ENCODE data around the gene R3HDML.

R3HDML gene

GRCh38 chr20:44361021-44361420 is 24.2 kb downstream of the R3HDML start:
- in situ Hi-C loops (cut with MboI; ENCODE audit: low sequenced_read_pairs): no loop called here

GRCh38 chr20:44362466-44362940 is 25.7 kb downstream of the R3HDML start:
- in situ Hi-C loops (cut with MboI; ENCODE audit: low sequenced_read_pairs): no loop called here

GRCh38 chr20:44364068-44364467 is 27.2 kb downstream of the R3HDML start:
- in situ Hi-C loops (cut with MboI; ENCODE audit: low sequenced_read_pairs): no loop called here

- in situ Hi-C loops (cut with MboI; ENCODE audit: low sequenced_read_pairs): no loop called here
Observed at GRCh38 chr20:44364780-44365179, 27.9 kb downstream of the R3HDML start.

GRCh38 chr20:44367746-44368145 is 30.9 kb downstream of the R3HDML start:
- in situ Hi-C loops (cut with MboI; ENCODE audit: low sequenced_read_pairs): no loop called here

DNA sequence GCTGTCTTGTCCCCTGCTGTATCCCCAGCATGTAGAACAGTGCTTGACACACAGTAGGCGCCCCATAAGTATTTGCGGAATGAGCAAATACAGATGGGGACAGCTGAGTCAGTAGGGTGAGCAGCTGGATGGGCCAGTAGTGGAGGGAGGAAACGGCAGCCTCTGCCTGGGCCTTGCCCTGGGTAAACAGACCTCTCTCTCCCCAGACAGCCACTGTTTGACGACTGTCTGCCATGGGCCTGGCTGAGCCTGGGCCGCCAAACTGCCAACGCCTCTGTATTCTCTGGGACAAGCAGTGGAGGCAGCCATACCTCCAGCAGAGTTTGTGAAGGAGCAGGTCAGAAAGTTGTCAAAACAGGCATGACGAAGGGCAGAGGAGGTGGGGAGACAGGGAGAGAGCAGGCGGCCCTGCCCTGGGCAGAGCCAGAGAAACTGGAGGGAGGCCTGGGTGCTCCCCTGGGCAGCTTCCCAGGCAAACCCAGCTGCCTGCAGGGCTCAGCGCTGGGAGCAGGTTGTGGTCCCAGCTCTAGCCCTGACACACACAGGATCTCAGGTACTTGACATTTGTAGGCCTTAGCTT is 33.9 kb downstream of the R3HDML start:
- in situ Hi-C loops (cut with MboI; ENCODE audit: low sequenced_read_pairs): no loop called here

- in situ Hi-C loops (cut with MboI; ENCODE audit: low sequenced_read_pairs): no loop called here
Observed at GRCh38 chr20:44382641-44383040, 45.8 kb downstream of the R3HDML start.

DNA sequence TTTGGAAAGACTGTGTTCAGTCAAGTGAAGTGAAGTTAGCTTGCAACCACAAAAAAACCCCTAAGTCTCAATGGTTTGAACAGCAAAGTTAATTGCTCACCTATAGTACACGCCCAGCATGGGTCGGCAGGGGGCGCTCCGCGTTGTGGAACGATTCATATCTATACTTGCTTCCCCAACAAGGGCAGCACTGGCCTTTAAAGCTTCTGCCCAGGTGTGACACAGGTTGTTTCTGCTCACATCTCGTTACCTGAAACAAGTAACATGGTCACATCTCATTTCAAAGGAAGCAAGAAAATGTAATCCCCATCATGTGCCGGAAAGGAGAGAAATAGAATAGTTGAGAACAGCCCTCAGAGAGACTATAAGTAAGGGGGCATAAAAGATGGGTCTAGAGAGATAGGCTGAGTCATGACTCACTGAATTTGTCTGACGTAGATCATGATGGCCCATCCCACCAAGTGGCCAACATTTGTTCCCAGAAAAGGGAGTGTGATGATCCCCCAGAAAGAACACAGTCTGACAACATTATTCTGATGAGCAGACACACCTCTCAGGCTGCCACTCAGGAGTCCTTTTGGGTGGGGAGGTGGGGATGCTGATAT is 47.7 kb downstream of the R3HDML start:
- in situ Hi-C loops (cut with MboI; ENCODE audit: low sequenced_read_pairs): no loop called here

GRCh38 chr20:44388466-44389023 is 51.7 kb downstream of the R3HDML start:
- in situ Hi-C loops (cut with MboI; ENCODE audit: low sequenced_read_pairs): no loop called here

GRCh38 chr20:44389871-44390270 is 53.0 kb downstream of the R3HDML start:
- in situ Hi-C loops (cut with MboI; ENCODE audit: low sequenced_read_pairs): no loop called here

GRCh38 chr20:44390280-44390679 is 53.4 kb downstream of the R3HDML start:
- in situ Hi-C loops (cut with MboI; ENCODE audit: low sequenced_read_pairs): no loop called here

GRCh38 chr20:44392088-44392775 is 55.4 kb downstream of the R3HDML start:
- in situ Hi-C loops (cut with MboI; ENCODE audit: low sequenced_read_pairs): no loop called here

- in situ Hi-C loops (cut with MboI; ENCODE audit: low sequenced_read_pairs): no loop called here
Observed at GRCh38 chr20:44392776-44393607, 56.1 kb downstream of the R3HDML start.

GRCh38 chr20:44393608-44394451 is 57.0 kb downstream of the R3HDML start:
- in situ Hi-C loops (cut with MboI; ENCODE audit: low sequenced_read_pairs): no loop called here

DNA sequence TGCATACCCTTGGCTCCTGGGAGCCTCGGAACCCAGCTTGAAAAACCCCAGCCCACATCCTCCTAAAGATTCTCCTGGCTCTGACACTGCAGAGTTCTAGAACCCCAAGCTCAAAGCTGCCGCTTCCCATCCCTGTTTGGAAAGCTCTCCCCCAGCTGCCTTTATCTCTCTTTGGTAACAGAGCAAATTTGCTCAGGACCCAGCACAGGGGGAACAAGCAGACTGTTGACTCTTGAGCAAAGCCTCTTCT is 57.5 kb downstream of the R3HDML start:
- in situ Hi-C loops (cut with MboI; ENCODE audit: low sequenced_read_pairs): no loop called here

GRCh38 chr20:44394702-44395460 is 58.0 kb downstream of the R3HDML start:
- in situ Hi-C loops (cut with MboI; ENCODE audit: low sequenced_read_pairs): no loop called here

GRCh38 chr20:44395461-44396340 is 58.9 kb downstream of the R3HDML start:
- in situ Hi-C loops (cut with MboI; ENCODE audit: low sequenced_read_pairs): no loop called here

DNA sequence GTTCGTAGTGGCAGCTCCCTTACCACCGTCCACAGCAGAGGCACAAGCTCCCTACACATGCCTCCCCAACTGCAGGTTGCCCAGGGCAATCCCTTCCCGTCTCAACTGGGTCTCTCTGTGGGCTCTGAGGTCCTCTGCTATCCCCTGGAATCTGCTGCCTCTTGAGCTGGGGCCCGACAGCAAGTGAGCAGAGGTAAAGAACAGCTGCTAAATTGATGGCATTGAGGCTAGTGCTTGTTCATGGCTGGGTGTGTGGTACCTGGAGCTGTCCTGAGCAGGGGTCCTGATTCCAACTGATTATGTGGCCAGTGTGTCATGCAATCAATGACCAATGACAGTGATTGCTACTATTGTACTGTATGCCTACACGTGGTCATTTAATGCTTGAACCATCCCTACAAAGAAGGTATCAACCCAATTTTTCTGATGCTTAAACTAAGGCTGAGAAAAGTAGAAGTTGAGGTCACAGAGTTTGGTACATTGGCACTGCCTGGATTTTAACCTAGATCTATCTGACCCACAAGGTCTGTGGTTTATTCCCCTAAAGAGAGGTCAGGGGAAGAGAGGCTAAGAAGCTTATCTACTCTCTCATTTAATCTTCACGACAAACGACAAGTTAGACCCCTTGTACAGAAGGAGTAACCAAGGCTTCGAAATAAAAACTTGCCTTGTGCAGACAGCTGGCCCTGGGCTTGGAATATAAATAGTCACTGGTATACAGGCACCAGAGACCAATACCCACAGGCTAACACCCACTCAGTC is 59.7 kb downstream of the R3HDML start:
- in situ Hi-C loops (cut with MboI; ENCODE audit: low sequenced_read_pairs): no loop called here

All from HL-60/S4 treated with retinoic acid at 250 ng/mL for 4 days and 3 days (cell line).